ENCODE measurements around the gene PCDH15. TPM values are rescaled to one million over a fixed set of nuclear protein-coding genes. Genes with fewer than 3 reads are reported as not detected.
"Not testable (repeated sequence)": the region's sequence is repeated elsewhere in the genome, so short reads cannot be mapped to it uniquely, and the experiment has no call there.

PCDH15 gene
- total RNA-seq, 1 donor: under 0.01 TPM

DNA sequence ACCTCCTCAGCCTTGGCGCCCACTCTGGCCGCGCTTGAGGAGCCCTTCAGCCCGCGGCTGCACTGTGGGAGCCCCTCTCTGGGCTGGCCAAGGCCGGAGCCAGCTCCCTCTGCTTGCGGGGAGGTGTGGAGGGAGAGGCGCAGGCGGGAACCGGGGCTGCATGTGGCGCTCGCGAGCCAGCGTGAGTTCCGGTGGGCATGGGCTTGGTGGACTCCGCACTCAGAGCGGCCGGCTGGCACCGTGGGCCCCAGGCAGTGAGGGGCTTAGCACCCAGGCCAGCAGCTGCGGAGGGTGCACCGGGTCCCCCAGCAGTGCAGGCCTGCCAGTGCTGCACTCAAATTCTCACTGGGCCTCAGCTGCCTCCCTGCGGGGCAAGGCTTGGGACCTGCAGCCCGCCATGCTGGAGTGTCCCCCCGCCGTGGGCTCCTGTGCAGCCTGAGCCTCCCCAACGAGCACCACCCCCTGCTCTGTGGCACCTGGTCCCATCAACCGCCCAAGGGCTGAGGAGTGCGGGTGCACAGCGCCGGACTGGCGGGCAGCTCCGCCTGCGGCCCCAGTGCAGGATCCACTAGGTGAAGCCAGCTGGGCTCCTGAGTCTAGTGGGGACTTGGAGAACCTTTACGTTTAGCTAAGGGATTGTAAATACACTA is 876.9 kb downstream of the PCDH15 start:
- not testable (repeated sequence) for H3K9me3 ChIP-seq (ENCODE audit: low read depth, low read length); H3K4me3 ChIP-seq (ENCODE audit: low read length); H3K4me1 ChIP-seq (ENCODE audit: insufficient read depth, low read length); H3K27me3 ChIP-seq (ENCODE audit: insufficient read depth, low read length)

DNA sequence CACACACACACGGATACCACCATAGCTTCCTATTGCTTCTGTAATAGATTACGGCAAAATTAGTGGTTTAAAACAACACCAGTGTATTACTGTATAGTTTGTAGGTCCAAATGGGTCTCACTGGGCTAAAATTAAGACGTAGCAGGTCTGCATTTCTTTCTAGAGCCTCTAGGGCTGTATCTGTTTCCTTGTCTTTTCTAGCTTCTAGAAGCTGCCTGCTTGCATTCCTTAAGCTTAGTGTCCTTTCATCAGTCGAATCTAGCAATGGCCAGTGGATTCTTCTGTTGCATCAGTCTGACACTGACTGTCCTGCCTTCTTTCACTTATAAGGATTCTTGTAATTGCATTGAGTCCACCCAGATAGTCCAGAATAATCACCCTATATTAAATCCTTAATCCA is 882.3 kb downstream of the PCDH15 start:
- Histone ChIP-seq H3K9me3 (ENCODE audit: low read depth, low read length) (no peaks in the 10 kb centered on the region), H3K27me3 (ENCODE audit: insufficient read depth, low read length) (no peaks in the 10 kb centered on the region)

DNA sequence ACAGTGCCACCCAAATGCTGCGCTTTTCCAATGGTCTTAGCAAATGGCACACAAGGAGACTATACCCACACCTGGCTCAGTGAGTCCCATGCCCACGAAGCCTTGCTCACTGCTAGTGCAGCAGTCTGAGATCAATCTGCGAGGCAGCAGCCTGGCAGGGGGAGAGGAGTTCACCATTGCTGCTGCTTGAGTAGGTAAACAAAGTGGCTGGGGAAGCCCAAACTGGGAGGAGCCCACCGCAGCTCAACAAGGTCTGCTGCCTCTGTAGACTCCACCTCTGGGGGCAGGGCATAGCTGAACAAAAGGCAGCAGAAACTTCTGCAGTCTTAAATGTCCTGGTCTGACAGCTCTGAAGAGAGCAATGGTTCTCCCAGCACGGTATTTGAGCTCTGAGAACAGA is 891.2 kb downstream of the PCDH15 start:
- no peaks in the 10 kb centered on the region for H3K9me3 ChIP-seq (ENCODE audit: low read depth, low read length)
- H3K4me3 ChIP-seq (ENCODE audit: low read length): no peak overlapping the region
- no peaks in the 10 kb centered on the region for H3K27me3 ChIP-seq (ENCODE audit: insufficient read depth, low read length)
- no peaks in the 10 kb centered on the region for H3K4me1 ChIP-seq (ENCODE audit: insufficient read depth, low read length)

More for the DNA sequence above, 882.3 kb downstream of the PCDH15 start:
- no peak overlapping the region for H3K4me3 ChIP-seq (ENCODE audit: low read length)
- no peaks in the 10 kb centered on the region for H3K4me1 ChIP-seq (ENCODE audit: insufficient read depth, low read length)

DNA sequence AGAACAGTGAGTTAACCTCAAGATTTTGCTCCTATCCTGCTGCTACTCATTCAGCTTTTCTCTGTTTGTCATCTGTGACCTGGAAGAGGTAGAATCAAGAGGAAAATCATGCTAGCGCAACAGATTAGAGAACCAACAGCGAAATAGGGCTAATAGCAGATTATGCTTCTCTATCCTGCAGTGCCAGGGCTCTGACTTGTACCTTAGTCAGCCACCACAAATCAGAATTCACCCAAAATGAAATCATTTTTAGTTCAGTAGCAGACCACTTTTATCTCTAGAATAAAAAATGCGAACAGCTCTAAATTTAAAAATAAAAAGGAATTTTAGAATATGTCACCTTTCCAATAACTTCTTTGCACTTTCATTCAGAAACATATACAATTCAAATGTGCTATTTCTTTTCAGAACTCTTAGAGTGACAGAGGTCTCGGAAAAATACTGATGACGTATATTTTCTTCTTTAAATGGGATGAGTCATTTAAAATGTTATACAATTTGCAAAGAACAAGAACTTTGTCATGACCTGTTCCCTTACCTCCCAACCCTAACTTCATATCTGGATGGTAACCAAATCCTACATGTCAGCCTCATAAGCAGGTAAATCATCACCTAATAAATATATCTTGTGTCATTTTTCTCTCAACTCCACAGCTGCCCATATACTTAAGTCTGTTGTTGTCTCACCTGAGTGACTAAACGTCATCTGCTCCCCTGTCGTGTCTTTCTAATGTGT is 896.4 kb downstream of the PCDH15 start:
- Histone ChIP-seq H3K4me3 (ENCODE audit: low read length) (no peak overlapping the region), H3K4me1 (ENCODE audit: insufficient read depth, low read length) (no peaks in the 10 kb centered on the region), H3K27me3 (ENCODE audit: insufficient read depth, low read length) (no peaks in the 10 kb centered on the region), H3K9me3 (ENCODE audit: low read depth, low read length) (no peaks in the 10 kb centered on the region)

DNA sequence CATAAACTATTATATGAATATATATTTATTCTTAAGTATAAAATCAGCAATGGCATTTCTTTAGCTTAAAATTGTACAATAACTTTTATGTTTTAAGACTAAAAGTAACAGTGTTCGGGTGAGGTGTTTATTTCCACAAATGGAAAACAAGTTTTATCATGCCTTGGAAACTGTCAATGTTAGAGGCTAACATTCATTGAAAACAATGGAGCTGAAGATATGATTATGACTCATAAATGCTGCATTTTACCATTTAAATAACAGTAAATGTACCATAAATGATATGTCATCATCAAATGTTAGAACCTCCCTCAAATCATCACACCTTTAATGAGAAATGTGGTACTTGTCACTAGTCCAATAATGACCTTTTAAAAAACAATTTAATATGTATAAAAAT is 897.3 kb downstream of the PCDH15 start:
- no peaks in the 10 kb centered on the region for H3K9me3 ChIP-seq (ENCODE audit: low read depth, low read length)
- no peaks in the 10 kb centered on the region for H3K4me1 ChIP-seq (ENCODE audit: insufficient read depth, low read length)
- H3K4me3 ChIP-seq (ENCODE audit: low read length): no peak overlapping the region
- H3K27me3 ChIP-seq (ENCODE audit: insufficient read depth, low read length): no peaks in the 10 kb centered on the region

DNA sequence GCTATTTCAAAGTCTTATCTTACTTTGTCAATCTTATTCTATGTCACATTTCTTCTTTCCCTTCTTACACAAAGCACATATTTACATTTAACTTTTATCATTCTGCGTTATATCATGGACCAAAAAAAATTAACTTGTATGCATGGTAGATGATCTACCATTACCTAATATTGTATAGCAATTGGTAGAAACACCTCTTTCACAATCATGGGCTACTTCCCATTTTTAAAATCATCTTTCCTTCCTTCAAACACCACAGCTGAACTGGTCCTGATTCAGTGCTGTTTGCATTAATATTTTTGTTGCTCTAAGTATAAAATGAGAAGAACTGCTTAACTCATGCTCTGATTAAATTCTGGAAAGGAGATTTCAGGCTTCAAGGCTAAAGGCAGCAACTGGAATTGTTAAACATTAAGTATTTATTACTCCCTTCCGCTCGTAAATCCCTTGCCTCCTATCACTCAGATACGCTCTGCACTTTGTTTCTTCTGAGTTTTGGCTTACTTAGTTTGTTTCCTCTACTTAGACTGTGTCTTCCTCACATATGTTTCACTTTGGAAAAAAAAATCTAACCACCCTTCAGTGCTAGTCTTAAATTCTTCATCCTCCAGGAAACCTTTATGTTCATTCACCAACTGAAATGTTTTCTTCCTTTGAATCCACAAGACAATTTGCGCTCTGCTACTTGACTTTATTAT is 901.4 kb downstream of the PCDH15 start:
- Histone ChIP-seq H3K4me3 (ENCODE audit: low read length) (no peak overlapping the region), H3K4me1 (ENCODE audit: insufficient read depth, low read length) (no peaks in the 10 kb centered on the region), H3K27me3 (ENCODE audit: insufficient read depth, low read length) (no peaks in the 10 kb centered on the region), H3K9me3 (ENCODE audit: low read depth, low read length) (no peaks in the 10 kb centered on the region)

DNA sequence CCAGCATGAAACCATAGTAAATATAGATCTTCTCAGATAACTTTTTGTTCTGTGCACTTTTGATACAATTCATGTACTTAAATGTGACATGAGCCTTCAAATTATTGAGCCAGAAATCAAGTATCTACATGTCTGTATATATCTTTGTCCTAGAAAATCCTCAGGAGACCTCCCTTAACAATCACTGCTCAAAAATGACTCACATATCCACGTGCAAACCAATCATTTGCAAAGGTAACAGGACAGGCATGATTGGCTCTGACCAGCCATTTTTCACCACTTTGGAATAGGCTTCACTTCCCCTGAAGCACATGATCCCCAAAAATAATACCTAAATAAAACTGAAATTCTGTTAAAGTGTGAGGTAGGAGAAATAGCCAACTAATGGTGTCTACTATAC is 902.5 kb downstream of the PCDH15 start:
- Histone ChIP-seq H3K9me3 (ENCODE audit: low read depth, low read length) (no peaks in the 10 kb centered on the region), H3K4me3 (ENCODE audit: low read length) (no peak overlapping the region), H3K27me3 (ENCODE audit: insufficient read depth, low read length) (no peaks in the 10 kb centered on the region), H3K4me1 (ENCODE audit: insufficient read depth, low read length) (no peaks in the 10 kb centered on the region)

DNA sequence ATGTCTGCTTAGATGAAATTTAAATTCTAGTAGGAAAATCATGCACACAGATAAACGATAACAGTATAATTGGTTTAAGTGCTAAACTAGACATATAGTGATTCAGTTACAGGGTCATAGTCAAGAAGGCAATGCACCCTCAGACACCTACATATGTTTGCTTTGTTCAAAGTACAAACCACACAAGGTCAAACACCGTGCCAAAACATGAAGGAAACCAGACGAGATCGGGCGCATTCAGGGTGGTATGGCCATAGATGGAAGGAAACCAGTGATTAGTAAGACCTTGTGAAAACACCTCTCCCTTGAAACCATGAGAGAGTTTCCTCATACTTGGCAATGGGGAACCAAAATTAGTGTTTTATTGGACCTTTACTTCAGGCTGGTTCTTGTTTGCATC is 906.9 kb downstream of the PCDH15 start:
- Histone ChIP-seq H3K4me1 (ENCODE audit: insufficient read depth, low read length) (no peaks in the 10 kb centered on the region), H3K9me3 (ENCODE audit: low read depth, low read length) (no peaks in the 10 kb centered on the region), H3K4me3 (ENCODE audit: low read length) (no peak overlapping the region), H3K27me3 (ENCODE audit: insufficient read depth, low read length) (no peaks in the 10 kb centered on the region)

DNA sequence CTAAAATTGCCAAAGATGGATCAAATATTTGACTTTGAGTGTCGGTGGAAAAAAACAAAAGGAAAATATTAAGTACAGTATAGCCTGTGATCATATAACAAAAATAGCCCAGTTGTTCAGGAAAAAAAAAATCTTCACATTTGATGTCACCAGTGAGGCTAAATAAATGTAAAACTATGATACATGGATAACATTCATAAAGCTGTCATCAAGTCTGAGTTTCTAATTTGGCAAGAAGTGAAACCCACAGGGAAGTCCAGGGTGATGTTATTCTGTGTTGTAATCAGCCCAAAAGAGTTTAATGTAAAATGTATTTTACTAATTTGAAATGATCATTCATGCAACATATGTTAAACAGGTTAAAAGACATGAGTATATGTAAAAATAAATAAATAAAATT is 908.0 kb downstream of the PCDH15 start:
- Histone ChIP-seq H3K4me1 (ENCODE audit: insufficient read depth, low read length) (no peaks in the 10 kb centered on the region), H3K4me3 (ENCODE audit: low read length) (no peak overlapping the region), H3K27me3 (ENCODE audit: insufficient read depth, low read length) (no peaks in the 10 kb centered on the region), H3K9me3 (ENCODE audit: low read depth, low read length) (no peaks in the 10 kb centered on the region)

DNA sequence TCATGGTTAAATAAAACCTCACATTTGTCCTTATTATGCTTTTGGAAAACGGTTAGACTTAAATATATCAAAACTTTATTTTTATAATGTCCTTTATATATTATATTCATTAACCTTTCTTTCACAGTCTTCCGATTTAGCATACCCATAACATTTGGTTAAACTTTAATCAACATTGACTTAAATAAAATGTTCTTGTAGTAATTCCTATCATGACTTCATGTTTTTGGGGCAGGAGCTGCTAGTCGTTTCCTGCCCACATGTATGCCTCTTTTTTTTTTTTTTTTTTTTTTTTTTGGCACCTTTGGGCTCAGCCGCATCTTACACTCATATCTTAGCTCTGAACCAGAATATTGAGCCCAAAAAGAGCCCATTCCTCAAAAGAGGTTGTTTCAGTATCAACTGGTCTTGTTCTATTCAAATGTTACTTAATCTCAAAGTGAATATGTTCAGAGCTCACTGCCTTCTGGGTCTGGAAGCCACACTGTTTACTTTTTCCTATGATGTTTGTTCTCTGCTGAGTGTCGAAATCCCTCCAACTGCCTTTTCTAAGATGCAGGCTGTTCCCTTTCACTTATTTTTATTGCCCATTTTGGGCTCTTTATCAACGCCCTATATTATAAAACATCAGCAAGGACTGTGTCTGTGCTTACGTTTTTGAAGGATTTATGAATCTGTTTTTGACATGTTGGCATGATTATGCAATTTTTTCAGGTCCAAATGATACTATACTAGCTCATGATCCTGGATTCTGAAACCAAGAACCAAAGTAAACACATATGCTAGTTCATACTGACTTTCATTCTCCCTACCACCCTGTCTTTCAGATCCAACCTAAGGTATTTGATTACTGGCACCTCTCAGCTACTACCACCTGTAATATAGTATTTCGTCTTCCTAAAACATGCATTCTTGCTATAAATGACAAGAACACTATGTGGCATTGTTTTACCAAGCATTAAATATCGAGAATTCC is 914.4 kb downstream of the PCDH15 start:
- Histone ChIP-seq H3K9me3 (ENCODE audit: low read depth, low read length) (no peaks in the 10 kb centered on the region), H3K4me3 (ENCODE audit: low read length) (no peak overlapping the region), H3K27me3 (ENCODE audit: insufficient read depth, low read length) (no peaks in the 10 kb centered on the region), H3K4me1 (ENCODE audit: insufficient read depth, low read length) (no peaks in the 10 kb centered on the region)

DNA sequence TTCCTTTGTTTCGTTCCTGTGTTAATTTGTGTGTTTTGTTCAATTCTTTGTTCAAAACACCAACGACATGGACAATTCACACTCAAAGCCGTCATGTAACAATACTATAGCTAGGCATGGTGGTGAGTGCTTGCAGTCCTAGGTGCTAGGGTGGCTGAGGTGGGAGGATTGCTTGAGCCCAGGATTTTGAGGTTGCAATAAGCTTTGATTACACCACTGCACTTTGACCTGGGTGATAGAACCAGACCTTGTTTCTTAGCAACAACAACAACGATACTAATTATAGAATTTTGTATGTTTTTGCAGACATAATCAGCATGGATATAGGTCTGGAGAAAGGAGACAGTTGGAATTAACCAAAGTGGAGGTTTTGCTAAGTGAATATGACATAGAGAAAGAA is 936.2 kb downstream of the PCDH15 start:
- no peaks in the 10 kb centered on the region for H3K27me3 ChIP-seq (ENCODE audit: insufficient read depth, low read length)

DNA sequence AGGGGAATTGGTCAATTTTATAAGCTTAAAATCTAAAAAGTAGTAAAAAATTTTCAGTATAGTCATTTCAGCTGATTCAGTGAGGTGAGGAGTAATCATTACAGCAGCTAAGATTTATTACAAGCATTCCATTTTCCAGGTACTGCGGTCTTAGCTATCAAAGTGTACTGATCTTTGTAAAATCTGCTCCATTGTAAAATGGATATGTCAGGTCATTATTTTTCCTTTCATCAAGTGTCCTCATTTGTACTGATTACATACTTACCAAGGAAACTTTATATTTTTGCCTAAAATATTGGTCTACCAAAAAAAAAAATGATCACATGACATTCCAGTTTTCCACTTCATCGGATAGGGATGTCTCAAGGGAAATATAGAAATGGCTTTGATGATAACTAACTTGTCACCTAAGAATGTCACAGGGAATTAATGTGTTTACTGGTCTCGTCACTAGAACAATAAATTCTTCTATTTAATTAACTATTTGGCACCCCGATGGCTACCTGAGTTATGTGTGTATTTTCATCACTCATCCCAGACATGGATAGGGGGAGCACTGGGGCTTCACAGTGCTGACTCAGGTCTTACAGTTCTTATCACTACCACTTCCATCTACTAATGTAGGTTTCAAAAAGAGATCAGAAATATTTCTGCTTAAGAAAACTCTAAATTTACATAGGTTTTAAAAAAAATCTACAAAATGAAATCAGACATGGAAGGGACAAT is 948.4 kb downstream of the PCDH15 start:
- H3K27me3 ChIP-seq (ENCODE audit: insufficient read depth, low read length): no peaks in the 10 kb centered on the region
- H3K4me3 ChIP-seq (ENCODE audit: low read length): no peak overlapping the region
- H3K9me3 ChIP-seq (ENCODE audit: low read depth, low read length): no peaks in the 10 kb centered on the region
- no peaks in the 10 kb centered on the region for H3K4me1 ChIP-seq (ENCODE audit: insufficient read depth, low read length)

More for the DNA sequence above, 936.2 kb downstream of the PCDH15 start:
- no peak overlapping the region for H3K4me3 ChIP-seq (ENCODE audit: low read length)
- H3K4me1 ChIP-seq (ENCODE audit: insufficient read depth, low read length): no peaks in the 10 kb centered on the region
- H3K9me3 ChIP-seq (ENCODE audit: low read depth, low read length): no peaks in the 10 kb centered on the region

DNA sequence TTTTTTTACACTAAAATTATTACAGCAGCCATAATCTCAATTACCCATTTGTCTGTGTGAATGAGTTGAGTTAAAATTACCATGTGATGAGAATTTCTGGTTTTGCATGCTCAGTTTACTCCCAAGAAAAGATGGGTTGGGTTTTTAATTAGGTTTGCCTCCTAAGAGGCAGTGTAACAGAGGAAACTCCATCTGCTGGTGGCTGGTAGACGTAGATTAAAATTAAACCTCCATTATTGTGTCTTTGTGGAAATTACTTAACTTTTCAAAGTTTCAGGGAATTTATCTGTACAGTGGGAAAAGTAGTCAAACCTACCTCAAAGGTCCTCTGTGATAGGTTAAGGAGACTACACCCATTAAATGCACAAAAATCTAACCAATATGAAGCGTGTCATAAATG is 954.2 kb downstream of the PCDH15 start:
- no peaks in the 10 kb centered on the region for H3K4me1 ChIP-seq (ENCODE audit: insufficient read depth, low read length)
- H3K27me3 ChIP-seq (ENCODE audit: insufficient read depth, low read length): no peaks in the 10 kb centered on the region
- H3K9me3 ChIP-seq (ENCODE audit: low read depth, low read length): no peaks in the 10 kb centered on the region
- H3K4me3 ChIP-seq (ENCODE audit: low read length): no peak overlapping the region

DNA sequence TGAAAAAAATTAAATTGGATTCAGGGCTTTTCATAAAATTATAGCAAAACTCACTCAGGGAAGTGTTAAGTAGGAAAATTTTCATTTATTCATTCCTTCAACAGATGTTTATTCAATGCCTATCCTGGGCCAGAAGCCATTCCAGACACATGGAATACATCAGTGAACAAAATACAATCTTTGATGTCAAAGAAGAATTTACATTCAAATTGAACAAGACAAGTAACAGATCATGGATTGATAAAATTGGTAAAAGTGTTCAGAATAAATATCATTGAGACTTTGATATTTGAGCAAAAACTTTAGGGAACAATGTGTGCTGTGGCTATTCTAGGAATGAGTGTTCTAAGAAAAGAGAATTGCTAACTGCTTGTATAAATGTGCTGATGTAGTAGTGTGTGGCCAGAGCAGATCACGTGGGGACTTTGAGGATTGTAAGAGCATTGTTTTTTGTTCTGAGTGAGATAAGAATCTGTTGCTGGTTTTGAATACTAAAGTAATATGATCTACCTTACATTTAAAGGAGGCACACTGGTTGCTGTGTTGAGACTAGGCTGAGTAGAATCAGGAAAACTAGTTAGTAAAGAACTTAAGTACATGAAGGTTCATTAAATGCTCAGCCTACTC is 957.2 kb downstream of the PCDH15 start:
- H3K9me3 ChIP-seq (ENCODE audit: low read depth, low read length): no peaks in the 10 kb centered on the region
- H3K27me3 ChIP-seq (ENCODE audit: insufficient read depth, low read length): no peaks in the 10 kb centered on the region
- H3K4me3 ChIP-seq (ENCODE audit: low read length): no peak overlapping the region
- no peaks in the 10 kb centered on the region for H3K4me1 ChIP-seq (ENCODE audit: insufficient read depth, low read length)
